Liver (tissue), 9 donors: ENCODE measurements around the gene PGR. TPM values are rescaled to one million over a fixed set of nuclear protein-coding genes. Genes with fewer than 3 reads are reported as not detected.

Source experiments
- DNase-seq: peaks from one replicate; pipeline ENCODE4 v3.0.0-alpha.2; 2017; ENCODE audit warnings: low spot score
- H3K27ac ChIP-seq, 2 donors: one replicate each; pipeline ENCODE4 v1.7.0; 2013; ENCODE audit warnings: inconsistent platforms in 2 of 2, low read length in 2 of 2, control low read depth in 1 of 2, low read depth in 1 of 2, mild to moderate bottlenecking in 1 of 2
- H3K27me3 ChIP-seq, 4 donors: one replicate each; pipeline versions ENCODE4 v1.6.1 to v1.7.0; 2013; ENCODE audit warnings: low read length in 3 of 4, inconsistent platforms in 1 of 4, mild to moderate bottlenecking in 1 of 4, moderate library complexity in 1 of 4; ENCODE audit not compliant: control insufficient read depth in 4 of 4, insufficient read depth in 4 of 4
- H3K36me3 ChIP-seq, 4 donors: one replicate each; pipeline versions ENCODE4 v1.6.1 to v1.7.0; 2013; ENCODE audit warnings: low read length in 3 of 4, mild to moderate bottlenecking in 3 of 4, low read depth in 1 of 4, moderate library complexity in 1 of 4; ENCODE audit not compliant: control insufficient read depth in 4 of 4, insufficient read depth in 3 of 4
- H3K4me1 ChIP-seq, 4 donors: one replicate each; pipeline versions ENCODE4 v1.6.1 to v1.7.0; 2013; ENCODE audit warnings: low read length in 3 of 4, mild to moderate bottlenecking in 3 of 4, moderate library complexity in 1 of 4; ENCODE audit not compliant: control insufficient read depth in 4 of 4, insufficient read depth in 4 of 4
- H3K4me3 ChIP-seq, 3 donors: one replicate each; pipeline versions ENCODE4 v1.6.1 to v1.7.0; 2013; ENCODE audit warnings: low read length in 3 of 3, control low read depth in 1 of 3, low read depth in 1 of 3, mild to moderate bottlenecking in 1 of 3
- H3K9ac ChIP-seq, 2 donors: one replicate each; pipeline ENCODE4 v1.7.0; 2013; ENCODE audit warnings: low read length in 2 of 2, mild to moderate bottlenecking in 2 of 2, moderate library complexity in 2 of 2, control low read depth in 1 of 2, low read depth in 1 of 2
- H3K9me3 ChIP-seq, 4 donors: one replicate each; pipeline versions ENCODE4 v1.6.1 to v1.7.0; 2013; ENCODE audit warnings: low read length in 3 of 4; ENCODE audit not compliant: control insufficient read depth in 4 of 4
- ATF3 ChIP-seq: IDR thresholded peaks from 2 replicates; pipeline ENCODE4 v1.6.1; 2016; ENCODE audit warnings: antibody characterized with exemption
- CTCF ChIP-seq: fragments of 150-350 bp; IDR thresholded peaks from 2 replicates; pipeline ENCODE4 v1.5.1; 2017; ENCODE audit warnings: improper control_type of control experiment, low read depth, low read length; ENCODE audit not compliant: missing input control
- EGR1 ChIP-seq, 2 donors: IDR thresholded peaks; 2 replicates each; pipeline ENCODE4 v1.6.1; 2016 to 2018; ENCODE audit warnings: antibody characterized with exemption in 2 of 2, low read depth in 2 of 2
- FOXA1 ChIP-seq: IDR thresholded peaks from 2 replicates; pipeline ENCODE4 v1.6.1; 2016; ENCODE audit warnings: antibody characterized with exemption
- GABPA ChIP-seq, 2 donors: IDR thresholded peaks in 1 of 2; conservative IDR thresholded peaks in 1 of 2; 2 replicates each; pipeline ENCODE4 v1.6.1; 2016; ENCODE audit warnings: antibody characterized with exemption in 2 of 2, mild to moderate bottlenecking in 1 of 2, moderate library complexity in 1 of 2
- HNF4A ChIP-seq, 2 donors: conservative IDR thresholded peaks; 2 replicates each; pipeline ENCODE4 v1.6.1; 2016; ENCODE audit warnings: antibody characterized with exemption in 2 of 2, mild to moderate bottlenecking in 2 of 2
- JUND ChIP-seq, 2 donors: IDR thresholded peaks; 2 replicates each; pipeline ENCODE4 v1.6.1; 2016; ENCODE audit warnings: antibody characterized with exemption in 2 of 2
- RAD21 ChIP-seq, 2 donors: IDR thresholded peaks; 2 replicates each; pipeline ENCODE4 v1.6.1; 2016; ENCODE audit warnings: antibody characterized with exemption in 2 of 2, mild to moderate bottlenecking in 2 of 2
- SP1 ChIP-seq: IDR thresholded peaks from 2 replicates; pipeline ENCODE4 v1.6.1; 2018; ENCODE audit warnings: antibody characterized with exemption, mild to moderate bottlenecking
- YY1 ChIP-seq: IDR thresholded peaks from 2 replicates; pipeline ENCODE4 v1.6.1; 2016; ENCODE audit warnings: antibody characterized with exemption, mild to moderate bottlenecking
- WGBS: extraction: QIAGEN DNeasy Blood & Tissue Kit; methylation state at CpG from one replicate; pipeline ENCODE4 v1.1.7; 2013; 5-methylcytosine and 5-hydroxymethylcytosine counted together
- polyA plus RNA-seq, 2 donors: library from polyadenylated mRNA; stranded (reverse) in 1 of 2; unstranded in 1 of 2; fragments of 200-250 nt in 1 of 2; fragments of >200 nt in 1 of 2; fragmentation: Nextera tagmentation in 1 of 2; extraction: Ambion mirVana in 1 of 2; gene quantifications; one replicate each; pipeline versions ENCODE4 v1.2.1 to v1.2.3, GENCODE V29; 2013 to 2015
- total RNA-seq, 2 donors: library from RNA; depleted of rRNA; stranded (reverse); fragments of >200 nt; gene quantifications; one replicate each; pipeline ENCODE4 v1.2.3, GENCODE V29; 2014
- TF ChIP-seq, protein P1 (sequence below): IDR thresholded peaks from 2 replicates; pipeline ENCODE4 v1.6.1; 2016; ENCODE audit warnings: antibody characterized with exemption
- TF ChIP-seq, protein P2 (sequence below): IDR thresholded peaks from 2 replicates; pipeline ENCODE4 v1.6.1; 2016; ENCODE audit warnings: antibody characterized with exemption, mild to moderate bottlenecking
- TF ChIP-seq, protein P3 (sequence below): IDR thresholded peaks from 2 replicates; pipeline ENCODE4 v1.6.1; 2016; ENCODE audit warnings: antibody characterized with exemption
- donor health status: healthy.
- donor health status: healthy.
- donor health status: healthy.
- donor health status: healthy.
- donor health status: healthy.

Gene PGR
- total and polyA plus RNA-seq, 4 donors = 0.04 to 0.17 (median 0.16) TPM; not detected in 1

GRCh38 chr11:101104716-101105115 lies 24.9 kb downstream of the PGR start:
- Histone ChIP-seq H3K27ac (no peak overlapping the region), H3K36me3 (no peaks in the 10 kb centered on the region), H3K4me1 (no peaks in the 10 kb centered on the region), H3K27me3 (no peaks in the 10 kb centered on the region), H3K9me3 (no peaks in the 10 kb centered on the region), H3K9ac (no peak overlapping the region), H3K4me3 (no peak overlapping the region)
- TF ChIP-seq, protein P1, sequence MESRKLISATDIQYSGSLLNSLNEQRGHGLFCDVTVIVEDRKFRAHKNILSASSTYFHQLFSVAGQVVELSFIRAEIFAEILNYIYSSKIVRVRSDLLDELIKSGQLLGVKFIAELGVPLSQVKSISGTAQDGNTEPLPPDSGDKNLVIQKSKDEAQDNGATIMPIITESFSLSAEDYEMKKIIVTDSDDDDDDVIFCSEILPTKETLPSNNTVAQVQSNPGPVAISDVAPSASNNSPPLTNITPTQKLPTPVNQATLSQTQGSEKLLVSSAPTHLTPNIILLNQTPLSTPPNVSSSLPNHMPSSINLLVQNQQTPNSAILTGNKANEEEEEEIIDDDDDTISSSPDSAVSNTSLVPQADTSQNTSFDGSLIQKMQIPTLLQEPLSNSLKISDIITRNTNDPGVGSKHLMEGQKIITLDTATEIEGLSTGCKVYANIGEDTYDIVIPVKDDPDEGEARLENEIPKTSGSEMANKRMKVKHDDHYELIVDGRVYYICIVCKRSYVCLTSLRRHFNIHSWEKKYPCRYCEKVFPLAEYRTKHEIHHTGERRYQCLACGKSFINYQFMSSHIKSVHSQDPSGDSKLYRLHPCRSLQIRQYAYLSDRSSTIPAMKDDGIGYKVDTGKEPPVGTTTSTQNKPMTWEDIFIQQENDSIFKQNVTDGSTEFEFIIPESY = no peak
- TF ChIP-seq, protein P2, sequence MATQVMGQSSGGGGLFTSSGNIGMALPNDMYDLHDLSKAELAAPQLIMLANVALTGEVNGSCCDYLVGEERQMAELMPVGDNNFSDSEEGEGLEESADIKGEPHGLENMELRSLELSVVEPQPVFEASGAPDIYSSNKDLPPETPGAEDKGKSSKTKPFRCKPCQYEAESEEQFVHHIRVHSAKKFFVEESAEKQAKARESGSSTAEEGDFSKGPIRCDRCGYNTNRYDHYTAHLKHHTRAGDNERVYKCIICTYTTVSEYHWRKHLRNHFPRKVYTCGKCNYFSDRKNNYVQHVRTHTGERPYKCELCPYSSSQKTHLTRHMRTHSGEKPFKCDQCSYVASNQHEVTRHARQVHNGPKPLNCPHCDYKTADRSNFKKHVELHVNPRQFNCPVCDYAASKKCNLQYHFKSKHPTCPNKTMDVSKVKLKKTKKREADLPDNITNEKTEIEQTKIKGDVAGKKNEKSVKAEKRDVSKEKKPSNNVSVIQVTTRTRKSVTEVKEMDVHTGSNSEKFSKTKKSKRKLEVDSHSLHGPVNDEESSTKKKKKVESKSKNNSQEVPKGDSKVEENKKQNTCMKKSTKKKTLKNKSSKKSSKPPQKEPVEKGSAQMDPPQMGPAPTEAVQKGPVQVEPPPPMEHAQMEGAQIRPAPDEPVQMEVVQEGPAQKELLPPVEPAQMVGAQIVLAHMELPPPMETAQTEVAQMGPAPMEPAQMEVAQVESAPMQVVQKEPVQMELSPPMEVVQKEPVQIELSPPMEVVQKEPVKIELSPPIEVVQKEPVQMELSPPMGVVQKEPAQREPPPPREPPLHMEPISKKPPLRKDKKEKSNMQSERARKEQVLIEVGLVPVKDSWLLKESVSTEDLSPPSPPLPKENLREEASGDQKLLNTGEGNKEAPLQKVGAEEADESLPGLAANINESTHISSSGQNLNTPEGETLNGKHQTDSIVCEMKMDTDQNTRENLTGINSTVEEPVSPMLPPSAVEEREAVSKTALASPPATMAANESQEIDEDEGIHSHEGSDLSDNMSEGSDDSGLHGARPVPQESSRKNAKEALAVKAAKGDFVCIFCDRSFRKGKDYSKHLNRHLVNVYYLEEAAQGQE = no peak
- TF ChIP-seq RAD21 (IDR thresholded peaks at IDR 0.05) (no peak), HNF4A (conservative IDR thresholded peaks at IDR 0.05) (no peak), GABPA (IDR thresholded peaks at IDR 0.05 in 1 of 2, conservative IDR thresholded peaks at IDR 0.05 in 1 of 2) (no peak), FOXA1 (no peak), SP1 (no peak)
- TF ChIP-seq, protein P3, sequence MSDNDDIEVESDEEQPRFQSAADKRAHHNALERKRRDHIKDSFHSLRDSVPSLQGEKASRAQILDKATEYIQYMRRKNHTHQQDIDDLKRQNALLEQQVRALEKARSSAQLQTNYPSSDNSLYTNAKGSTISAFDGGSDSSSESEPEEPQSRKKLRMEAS = no peak
- DNase-seq = no peak

GRCh38 chr11:101103433-101103832 lies 26.2 kb downstream of the PGR start:
- no peak overlapping the region for H3K4me3 ChIP-seq
- no peaks in the 10 kb centered on the region for H3K36me3 ChIP-seq
- no peaks in the 10 kb centered on the region for H3K4me1 ChIP-seq
- TF ChIP-seq FOXA1 (no peak), JUND (IDR thresholded peaks at IDR 0.05) (no peak), HNF4A (conservative IDR thresholded peaks at IDR 0.05) (no peak), RAD21 (IDR thresholded peaks at IDR 0.05) (no peak), EGR1 (IDR thresholded peaks at IDR 0.05; ENCODE audit: low read depth in 2 of 2) (no peak), ATF3 (no peak), YY1 (no peak), CTCF (no peak)
- TF ChIP-seq, protein P3 = no peak
- TF ChIP-seq, protein P1 = no peak
- H3K27ac ChIP-seq = no peak overlapping the region
- DNase-seq = no peak
- no peaks in the 10 kb centered on the region for H3K9me3 ChIP-seq
- 84% methylated on average over 2 of the region's 2 CpGs for WGBS
- no peaks in the 10 kb centered on the region for H3K27me3 ChIP-seq
- no peak overlapping the region for H3K9ac ChIP-seq
